Activated CD8-positive, alpha-beta T cell treated with anti-CD3 and anti-CD28 coated beads, Interleukin-2, amount 10 ng/mL, durations not matched to agents 7 days and 5 days (primary cell): ENCODE results near the gene LGR4. TPM values are rescaled to one million over a fixed set of nuclear protein-coding genes. Genes with fewer than 3 reads are reported as not detected.

Source experiments
- ATAC-seq: fragments of 150-1000 bp; cut with Tn5 transposase; one replicate; pipeline ENCODE4 v1.10.0; 2021; ENCODE audit warnings: moderate library complexity
- CTCF ChIA-PET: fragments of 350-600 bp; sonication (Branson Sonifier 250); formaldehyde crosslinking; loops from one replicate; lab custom pipeline; 2021; ENCODE audit warnings: antibody characterized with exemption; lab: Charles Lee
- POLR2A ChIA-PET: fragments of 350-600 bp; sonication (Branson Sonifier 250); formaldehyde crosslinking; loops from one replicate; lab custom pipeline; 2021; ENCODE audit warnings: antibody characterized with exemption; lab: Charles Lee
- DNase-seq: peaks from one replicate; pipeline ENCODE4 v3.0.0-alpha.2; 2020
- H3K27ac Mint-ChIP-seq: one replicate; pipeline ENCODE4 v1.8.0; 2021; ENCODE audit warnings: mild to moderate bottlenecking, mixed read lengths
- H3K27me3 Mint-ChIP-seq: one replicate; pipeline ENCODE4 v1.8.0; 2021; ENCODE audit warnings: low read depth, mixed read lengths
- H3K36me3 Mint-ChIP-seq: one replicate; pipeline ENCODE4 v1.8.0; 2021; ENCODE audit warnings: low read depth, mixed read lengths
- H3K4me1 Mint-ChIP-seq: one replicate; pipeline ENCODE4 v1.8.0; 2021; ENCODE audit warnings: low read depth, mixed read lengths
- H3K4me3 Mint-ChIP-seq: one replicate; pipeline ENCODE4 v1.8.0; 2021; ENCODE audit warnings: mild to moderate bottlenecking, mixed read lengths
- H3K9me3 Mint-ChIP-seq: one replicate; pipeline ENCODE4 v1.8.0; 2022; ENCODE audit warnings: mixed read lengths; ENCODE audit not compliant: insufficient read depth
- total RNA-seq, 2 experiments: library from RNA; stranded (reverse); gene quantifications; one replicate each; pipeline ENCODE4 v1.2.3, GENCODE V29; 2021

Gene LGR4
- total RNA-seq, 2 experiments from 2014 or later = 0.05 TPM; not detected in 1

DNA sequence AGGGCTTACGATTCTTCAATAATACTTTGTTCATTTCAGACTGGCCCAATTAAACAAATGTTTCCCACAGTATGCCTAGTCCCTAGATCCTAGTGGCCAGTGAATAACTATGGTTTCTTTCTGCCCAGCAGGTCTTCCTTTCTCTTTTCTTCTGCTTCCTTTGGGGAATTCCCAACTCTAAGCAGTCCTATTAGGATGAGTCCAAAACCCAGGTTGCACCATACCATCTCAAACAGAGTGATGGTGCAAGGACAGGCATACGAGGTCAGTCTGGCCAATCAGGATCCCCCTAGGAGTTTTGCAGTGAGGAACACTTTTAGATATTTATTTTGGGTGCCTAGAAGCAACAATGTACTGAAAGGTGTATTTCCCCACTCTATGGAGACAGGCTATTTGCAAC lies 68.2 kb downstream of the LGR4 start:
- H3K4me3 Mint-ChIP-seq = no peak overlapping the region
- no peaks in the 10 kb centered on the region for H3K4me1 Mint-ChIP-seq
- no peak for DNase-seq
- ChIA-PET CTCF (no interaction called here), POLR2A (no interaction called here)
- no peaks in the 10 kb centered on the region for H3K27me3 Mint-ChIP-seq
- H3K9me3 Mint-ChIP-seq = no peaks in the 10 kb centered on the region
- no peak for ATAC-seq
- no peaks in the 10 kb centered on the region for H3K36me3 Mint-ChIP-seq
- no peak overlapping the region for H3K27ac Mint-ChIP-seq

DNA sequence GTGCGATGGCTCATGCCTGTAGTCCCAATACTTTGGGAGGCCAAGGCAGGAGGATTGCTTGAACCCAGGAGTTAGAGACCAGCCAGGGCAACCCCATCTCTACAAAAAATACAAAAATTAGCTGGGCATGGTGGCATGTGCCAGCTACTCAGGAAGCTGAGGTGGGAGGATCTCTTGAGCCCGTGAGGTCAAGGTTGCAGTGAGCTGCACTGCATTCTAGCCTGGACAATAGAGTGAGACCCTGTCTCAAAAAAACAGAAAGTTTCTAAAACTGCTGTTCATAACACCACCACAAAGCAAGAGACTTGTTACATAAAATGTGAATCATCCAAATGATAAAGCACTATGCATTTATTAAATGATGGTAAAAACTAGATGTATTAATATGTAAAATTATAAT lies 69.4 kb downstream of the LGR4 start:
- H3K36me3 Mint-ChIP-seq = no peaks in the 10 kb centered on the region
- DNase-seq (no peak), ATAC-seq (no peak)
- no peaks in the 10 kb centered on the region for H3K27me3 Mint-ChIP-seq
- CTCF ChIA-PET = no interaction called here
- no peak overlapping the region for H3K4me3 Mint-ChIP-seq
- no peaks in the 10 kb centered on the region for H3K9me3 Mint-ChIP-seq
- POLR2A ChIA-PET = no interaction called here
- H3K4me1 Mint-ChIP-seq = no peaks in the 10 kb centered on the region
- no peak overlapping the region for H3K27ac Mint-ChIP-seq

- Mint-ChIP-seq H3K27ac (no peak overlapping the region), H3K4me1 (no peaks in the 10 kb centered on the region), H3K36me3 (no peaks in the 10 kb centered on the region), H3K4me3 (no peak overlapping the region), H3K27me3 (no peaks in the 10 kb centered on the region), H3K9me3 (no peaks in the 10 kb centered on the region)
- CTCF ChIA-PET = interaction anchor here (1.1 kb wide), 1 partner anchor 18 kb away, joined by 3 read pairs; no protein-coding TSS in a partner anchor
- POLR2A ChIA-PET = no interaction called here
- DNase-seq = no peak
- no peak for ATAC-seq
Observed at GRCh38 chr11:27402450-27402849, 70.1 kb downstream of the LGR4 start.

GRCh38 chr11:27401833-27402316 lies 70.7 kb downstream of the LGR4 start:
- H3K27ac Mint-ChIP-seq = no peak overlapping the region
- CTCF ChIA-PET = interaction anchor here (1.1 kb wide), 1 partner anchor 18 kb away, joined by 3 read pairs; no protein-coding TSS in a partner anchor
- H3K36me3 Mint-ChIP-seq = no peaks in the 10 kb centered on the region

DNA sequence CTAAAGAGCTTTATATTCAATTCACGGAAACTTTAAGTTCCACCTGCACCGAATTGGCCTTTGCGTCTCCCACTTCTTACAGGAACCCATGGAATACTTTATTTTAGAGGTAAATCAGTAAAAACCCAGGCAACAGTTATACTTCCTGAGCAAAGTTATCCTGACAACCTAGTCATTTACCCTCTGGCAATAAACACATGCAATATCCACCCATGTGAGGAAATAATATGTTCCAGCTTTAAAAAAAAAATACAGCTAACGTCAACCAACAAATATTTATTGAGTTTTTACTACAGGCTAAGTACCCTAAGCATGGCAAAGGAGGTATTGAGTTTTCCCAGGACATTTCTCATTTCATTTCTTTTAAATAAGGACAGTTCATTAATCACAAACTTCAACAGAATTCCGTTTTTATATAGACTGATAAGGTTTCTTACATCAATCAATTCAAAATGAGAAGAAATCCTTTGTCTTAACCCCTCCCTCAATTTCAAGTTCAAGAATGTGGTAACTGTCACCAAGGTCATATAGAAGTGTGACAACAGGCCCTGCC lies 71.2 kb downstream of the LGR4 start:
- H3K4me3 Mint-ChIP-seq = no peak overlapping the region
- ChIA-PET POLR2A (no interaction called here), CTCF (interaction anchor here (1.1 kb wide), 1 partner anchor 17 kb away, joined by 3 read pairs; no protein-coding TSS in a partner anchor)
- H3K36me3 Mint-ChIP-seq = no peaks in the 10 kb centered on the region
- H3K27ac Mint-ChIP-seq = no peak overlapping the region
- ATAC-seq (no peak), DNase-seq (no peak)
- H3K27me3 Mint-ChIP-seq = no peaks in the 10 kb centered on the region
- no peaks in the 10 kb centered on the region for H3K4me1 Mint-ChIP-seq
- H3K9me3 Mint-ChIP-seq = no peaks in the 10 kb centered on the region

More at GRCh38 chr11:27401833-27402316, 70.7 kb downstream of the LGR4 start:
- POLR2A ChIA-PET = no interaction called here
- H3K27me3 Mint-ChIP-seq = no peaks in the 10 kb centered on the region
- ATAC-seq = no peak
- no peaks in the 10 kb centered on the region for H3K4me1 Mint-ChIP-seq
- no peaks in the 10 kb centered on the region for H3K9me3 Mint-ChIP-seq
- no peak for DNase-seq
- no peak overlapping the region for H3K4me3 Mint-ChIP-seq

DNA sequence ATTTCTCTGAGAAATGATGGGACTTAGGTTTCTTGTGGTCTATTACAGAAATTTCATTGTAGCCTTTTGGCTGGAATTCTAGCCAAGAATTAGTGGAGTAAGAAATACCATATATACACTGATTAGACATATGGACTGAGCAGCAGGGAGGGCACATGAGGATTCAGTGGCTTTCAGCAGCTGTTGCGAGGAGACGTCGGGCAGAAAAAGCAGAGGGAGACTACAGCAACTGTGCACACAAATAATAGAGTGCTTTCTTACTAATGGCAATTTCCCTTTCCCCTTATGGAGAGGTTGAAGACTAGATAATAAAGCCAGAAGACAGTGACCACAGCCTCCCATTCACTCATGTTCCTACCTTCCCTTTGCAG lies 74.2 kb downstream of the LGR4 start:
- Mint-ChIP-seq H3K4me1 (no peaks in the 10 kb centered on the region), H3K36me3 (no peaks in the 10 kb centered on the region), H3K4me3 (no peak overlapping the region), H3K9me3 (no peaks in the 10 kb centered on the region), H3K27me3 (no peaks in the 10 kb centered on the region), H3K27ac (no peak overlapping the region)
- ATAC-seq = no peak
- ChIA-PET CTCF (no interaction called here), POLR2A (no interaction called here)
- DNase-seq = no peak

DNA sequence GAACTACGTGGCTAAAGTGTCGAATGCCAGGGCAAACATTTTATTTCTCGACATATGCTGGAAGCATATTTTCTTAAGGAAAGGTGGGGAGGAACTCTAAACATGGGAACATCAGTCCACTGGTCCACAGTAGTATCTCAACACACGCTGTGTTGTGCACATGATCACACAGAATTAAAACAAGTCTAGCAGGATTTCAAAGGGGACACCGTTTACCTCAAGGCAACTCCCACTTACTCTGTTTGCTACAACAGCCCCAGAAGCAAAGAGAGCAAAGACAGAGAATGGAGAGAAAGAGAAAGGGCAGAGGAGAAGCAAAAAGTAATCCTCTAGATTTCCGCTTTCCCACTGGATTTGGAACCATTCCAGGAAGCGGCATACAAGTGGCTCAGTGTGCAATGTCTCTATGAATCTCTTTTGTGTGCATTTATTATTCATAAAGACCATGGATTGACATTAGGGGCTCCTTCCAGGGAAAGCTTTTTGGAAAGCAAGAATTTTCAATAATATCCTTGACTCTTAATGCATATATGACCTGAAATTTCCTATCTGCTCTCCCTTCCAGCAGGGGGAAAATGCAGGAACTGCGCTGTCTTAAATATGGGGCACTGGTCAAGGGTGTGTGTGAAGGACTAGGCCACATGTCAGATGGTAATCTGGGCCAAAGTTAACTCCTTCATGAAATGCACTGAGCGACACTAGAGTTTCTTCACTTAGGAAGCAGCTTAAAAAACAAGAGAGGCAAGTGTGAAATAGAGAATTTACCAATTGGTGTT lies 74.8 kb downstream of the LGR4 start:
- Mint-ChIP-seq H3K4me1 (no peaks in the 10 kb centered on the region), H3K27me3 (no peaks in the 10 kb centered on the region), H3K9me3 (no peaks in the 10 kb centered on the region), H3K4me3 (no peak overlapping the region), H3K36me3 (no peaks in the 10 kb centered on the region), H3K27ac (no peak overlapping the region)
- no peak for DNase-seq
- CTCF ChIA-PET = no interaction called here
- ATAC-seq = no peak
- POLR2A ChIA-PET = no interaction called here

DNA sequence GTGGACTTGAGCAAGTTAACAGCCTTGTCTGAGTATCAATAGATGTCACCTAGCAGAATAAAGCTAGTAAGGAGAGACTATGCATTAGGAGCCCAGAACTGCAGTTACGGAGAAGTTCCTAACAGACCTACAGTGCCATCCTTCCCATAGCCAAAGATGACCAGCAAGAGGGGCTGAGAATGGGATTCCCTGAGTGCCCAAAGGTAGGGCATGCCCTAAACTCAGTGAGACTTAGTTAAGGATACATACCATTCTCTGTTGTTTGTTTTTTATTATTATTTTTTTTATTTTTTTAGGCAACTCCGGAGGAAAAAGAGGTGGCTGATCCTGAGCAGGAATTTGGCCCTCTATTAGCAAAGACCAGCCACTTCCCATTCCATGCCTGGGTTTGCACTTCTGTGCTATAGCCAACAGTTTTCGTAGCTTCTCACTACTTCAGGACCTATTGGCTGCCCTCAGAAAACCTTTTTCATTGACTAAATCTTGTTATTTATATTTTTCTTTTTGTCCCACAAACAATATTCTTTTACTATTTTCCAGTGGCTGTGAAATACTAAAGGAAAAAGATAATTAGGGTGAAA lies 76.2 kb downstream of the LGR4 start:
- ChIA-PET CTCF (no interaction called here), POLR2A (no interaction called here)
- H3K9me3 Mint-ChIP-seq = no peaks in the 10 kb centered on the region
- H3K4me3 Mint-ChIP-seq = no peak overlapping the region
- H3K36me3 Mint-ChIP-seq = no peaks in the 10 kb centered on the region
- no peaks in the 10 kb centered on the region for H3K4me1 Mint-ChIP-seq
- no peak for DNase-seq
- ATAC-seq = no peak
- no peak overlapping the region for H3K27ac Mint-ChIP-seq
- no peaks in the 10 kb centered on the region for H3K27me3 Mint-ChIP-seq

DNA sequence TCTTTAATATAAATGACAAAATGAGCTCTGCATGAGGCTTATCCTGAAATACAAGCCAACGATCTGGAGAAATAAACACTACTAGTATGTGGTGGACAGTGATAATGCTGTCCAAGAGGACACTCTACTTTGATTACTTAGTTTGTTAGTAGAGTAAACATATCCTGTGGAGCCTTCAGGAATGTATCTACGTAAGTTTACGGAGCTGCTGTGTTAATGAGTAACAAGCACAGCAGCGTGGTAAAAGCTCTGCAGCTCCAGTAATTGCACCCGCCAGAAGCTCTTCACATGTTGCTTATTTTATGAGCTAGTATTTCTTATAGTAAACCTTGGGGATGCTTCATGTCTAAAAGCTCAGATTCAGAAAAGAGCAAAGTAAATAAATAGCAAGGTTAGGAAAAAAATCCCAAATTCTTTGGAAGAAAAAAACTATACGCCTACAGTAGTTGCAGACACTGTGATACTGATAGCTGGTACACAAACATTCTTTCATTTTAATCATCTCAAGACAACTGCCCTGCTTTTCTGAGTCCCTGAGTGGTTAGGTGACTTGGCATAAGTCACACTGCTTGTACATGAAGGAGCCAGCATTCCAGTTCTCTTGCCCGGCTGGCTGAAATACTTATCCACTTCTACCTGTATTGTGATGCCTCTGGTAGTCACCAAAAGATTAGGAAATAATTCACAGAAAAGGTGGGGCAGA lies 76.9 kb downstream of the LGR4 start:
- ATAC-seq (no peak), DNase-seq (no peak)
- H3K4me3 Mint-ChIP-seq = no peak overlapping the region
- POLR2A ChIA-PET = no interaction called here
- no peaks in the 10 kb centered on the region for H3K4me1 Mint-ChIP-seq
- H3K27me3 Mint-ChIP-seq = no peaks in the 10 kb centered on the region
- no peaks in the 10 kb centered on the region for H3K9me3 Mint-ChIP-seq
- no peak overlapping the region for H3K27ac Mint-ChIP-seq
- no peaks in the 10 kb centered on the region for H3K36me3 Mint-ChIP-seq
- CTCF ChIA-PET = no interaction called here

- CTCF ChIA-PET = no interaction called here
- H3K9me3 Mint-ChIP-seq = no peaks in the 10 kb centered on the region
Observed at GRCh38 chr11:27394781-27395228, 77.8 kb downstream of the LGR4 start.

GRCh38 chr11:27392278-27393114 lies 80.1 kb downstream of the LGR4 start:
- DNase-seq = no peak
- Mint-ChIP-seq H3K36me3 (no peaks in the 10 kb centered on the region), H3K27ac (no peak overlapping the region), H3K9me3 (no peaks in the 10 kb centered on the region), H3K4me3 (no peak overlapping the region), H3K4me1 (no peaks in the 10 kb centered on the region), H3K27me3 (no peaks in the 10 kb centered on the region)
- CTCF ChIA-PET = interaction anchor here (1.5 kb wide), 1 partner anchor 93 kb away, joined by 5 read pairs; no protein-coding TSS in a partner anchor
- POLR2A ChIA-PET = no interaction called here
- ATAC-seq = no peak

More at GRCh38 chr11:27394781-27395228, 77.8 kb downstream of the LGR4 start:
- no peaks in the 10 kb centered on the region for H3K4me1 Mint-ChIP-seq
- DNase-seq = no peak
- no peaks in the 10 kb centered on the region for H3K27me3 Mint-ChIP-seq
- H3K4me3 Mint-ChIP-seq = no peak overlapping the region
- no peak for ATAC-seq
- no peaks in the 10 kb centered on the region for H3K36me3 Mint-ChIP-seq
- H3K27ac Mint-ChIP-seq = no peak overlapping the region
- POLR2A ChIA-PET = no interaction called here
